Left lung (tissue), 10 donors: ENCODE data around the gene CCDC182. TPM values are rescaled to one million over a fixed set of nuclear protein-coding genes. Genes with fewer than 3 reads are reported as not detected.

Experiments
- ATAC-seq: fragments of 200-7000 bp; cut with Tn5 transposase; one replicate; pipeline ENCODE4 v1.9.1; 2020; ENCODE audit warnings: moderate library complexity
- DNase-seq, 4 donors: peaks; one replicate each; pipeline ENCODE4 v3.0.0-alpha.2; 2013 to 2020
- H3K27ac ChIP-seq, 2 donors: fragments of 200-600 bp; sonication (generic) in 1 of 2; one replicate each; pipeline versions ENCODE4 v1.5.0 to v1.8.0; 2020 to 2021
- H3K27me3 ChIP-seq, 2 donors: fragments of 200-600 bp; sonication (generic) in 1 of 2; one replicate each; pipeline versions ENCODE4 v1.5.0 to v1.8.0; 2020 to 2021
- H3K36me3 ChIP-seq, 2 donors: fragments of 200-600 bp; sonication (generic) in 1 of 2; one replicate each; pipeline versions ENCODE4 v1.5.0 to v1.8.0; 2020 to 2021
- H3K4me1 ChIP-seq, 2 donors: fragments of 200-600 bp; one replicate each; pipeline ENCODE4 v1.8.0; 2021
- H3K4me3 ChIP-seq, 2 donors: fragments of 200-600 bp; sonication (generic) in 1 of 2; one replicate each; pipeline versions ENCODE4 v1.5.0 to v1.8.0; 2020 to 2021; ENCODE audit warnings: mild to moderate bottlenecking in 1 of 2
- H3K9me3 ChIP-seq, 2 donors: fragments of 200-600 bp; sonication (generic) in 1 of 2; one replicate each; pipeline versions ENCODE4 v1.5.0 to v1.8.0; 2020 to 2021
- CTCF ChIP-seq, 2 donors: fragments of 200-600 bp; sonication (generic) in 1 of 2; IDR thresholded peaks; one replicate each; pipeline versions ENCODE4 v1.5.0 to v1.8.0; 2021; ENCODE audit warnings: antibody characterized with exemption in 2 of 2
- intact Hi-C, 2 donors: fragments of 100-400 bp; cut with DNase I; formaldehyde crosslinking; loops; one replicate each; pipeline versions ENCODE4 v1.11.2 to v1.14.2; 2022
- polyA plus RNA-seq, 6 donors: library from polyadenylated mRNA; unstranded; fragments of 120-200 nt; gene quantifications; one replicate each; pipeline ENCODE4 v1.2.1, GENCODE V29; 2013; ENCODE audit not compliant: insufficient read length in 6 of 6
- total RNA-seq, 2 donors: library from RNA; stranded (reverse); fragmentation: NEBNext Ultra II Directional; extraction: Animal tissue kit (Norgen Biotek cat#: 25700); gene quantifications; one replicate each; pipeline ENCODE4 v1.2.1, GENCODE V29; 2021
- donor health status: DM: no; HTN: yes; CAD: no.
- donor health status: DM: no; HTN: no; CAD: no.

CCDC182 gene
- total and polyA plus RNA-seq, 8 donors = 0.15 TPM; not detected in 7

GRCh38 chr17:57767561-57767960, 22.5 kb upstream of the CCDC182 start:
- H3K9me3 ChIP-seq = no peaks in the 10 kb centered on the region
- ATAC-seq (no peak), DNase-seq (no peak)
- H3K4me1 ChIP-seq = no peaks in the 10 kb centered on the region
- H3K27me3 ChIP-seq = no peaks in the 10 kb centered on the region
- intact Hi-C loops = no loop called here
- H3K4me3 ChIP-seq = no peak overlapping the region
- no peak for TF ChIP-seq CTCF (IDR thresholded peaks at IDR 0.05)
- H3K36me3 ChIP-seq = no peaks in the 10 kb centered on the region
- no peak overlapping the region for H3K27ac ChIP-seq

DNA sequence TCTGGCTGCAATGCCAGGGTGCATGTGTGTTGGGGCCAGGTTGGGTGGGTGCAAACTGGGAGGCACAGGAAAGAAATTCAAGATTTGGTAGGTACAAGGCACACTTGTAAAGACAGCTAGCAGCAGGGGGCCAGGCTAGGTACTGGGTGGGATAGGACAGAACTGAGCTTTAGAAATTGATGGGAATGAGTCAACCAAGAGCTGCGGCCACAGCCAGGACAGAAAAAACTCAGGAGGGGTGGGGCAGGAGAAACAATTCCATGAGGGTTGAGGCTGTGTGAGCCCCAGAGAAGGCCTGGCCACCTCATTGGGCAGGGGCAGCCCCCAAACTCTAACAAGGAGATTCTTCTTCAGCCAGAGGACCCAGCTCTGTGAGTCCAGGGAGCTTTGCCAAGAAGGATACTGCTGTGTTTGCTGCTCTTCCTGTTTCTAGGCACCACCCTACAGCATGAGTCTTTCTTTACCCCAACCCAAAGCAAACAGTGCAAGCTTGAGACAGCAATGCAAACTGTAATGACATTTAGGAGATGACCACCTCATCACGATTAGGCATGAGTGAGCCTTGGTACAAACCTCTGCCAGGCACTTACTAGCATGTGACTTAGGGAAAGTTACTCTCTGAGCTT, 21.3 kb upstream of the CCDC182 start:
- ATAC-seq = no peak
- H3K36me3 ChIP-seq = no peaks in the 10 kb centered on the region
- no peak for DNase-seq
- no peaks in the 10 kb centered on the region for H3K27me3 ChIP-seq
- intact Hi-C loops = no loop called here
- H3K9me3 ChIP-seq = no peaks in the 10 kb centered on the region
- no peak overlapping the region for H3K27ac ChIP-seq
- no peak for TF ChIP-seq CTCF (IDR thresholded peaks at IDR 0.05)
- no peak overlapping the region for H3K4me3 ChIP-seq
- no peaks in the 10 kb centered on the region for H3K4me1 ChIP-seq

DNA sequence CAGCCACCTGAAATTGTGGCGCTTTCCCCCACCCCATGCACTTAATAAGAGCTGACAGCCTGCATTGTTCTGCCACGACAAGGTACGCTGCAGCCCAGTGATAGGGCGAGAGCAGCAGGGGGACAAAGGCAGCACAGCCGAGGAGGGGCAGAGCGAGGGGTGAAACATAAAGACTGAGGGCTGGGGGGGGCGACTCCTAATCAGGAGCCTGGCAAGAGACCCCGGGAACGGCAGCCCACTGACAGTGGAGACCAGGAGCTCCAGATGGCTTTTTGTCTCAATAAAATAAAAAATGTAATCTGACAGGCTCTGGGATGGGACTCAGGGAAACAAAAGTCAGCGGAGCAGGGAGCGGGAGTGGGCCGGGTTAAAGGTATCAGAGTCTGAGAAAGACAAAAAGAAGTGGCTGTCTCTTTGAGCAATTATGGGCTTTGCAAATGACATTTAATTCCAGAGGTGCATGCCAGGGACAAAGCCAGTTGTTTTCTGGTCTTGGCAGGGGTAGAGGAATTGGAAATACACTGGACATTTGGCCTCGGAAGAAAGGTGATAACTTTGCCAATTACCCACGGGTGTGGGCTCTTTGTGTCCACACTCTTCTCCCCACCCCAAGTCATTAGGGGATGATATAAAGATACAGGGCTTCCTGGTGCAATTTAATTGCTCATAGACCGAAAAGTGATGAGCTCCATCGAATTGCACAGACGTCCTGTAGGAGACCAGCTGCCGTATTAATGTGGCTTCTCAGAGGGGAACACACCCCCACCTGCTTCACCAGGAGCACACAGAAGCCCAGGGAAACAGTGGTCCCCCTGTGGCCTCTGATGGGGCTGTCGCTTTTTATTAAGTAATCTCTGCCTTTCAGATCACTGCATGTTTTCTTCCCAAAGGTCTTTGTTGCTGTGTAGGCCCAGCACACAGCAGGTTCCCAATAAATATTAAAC, 17.6 kb upstream of the CCDC182 start:
- intact Hi-C loops = no loop called here
- Histone ChIP-seq H3K27ac (no peak overlapping the region), H3K27me3 (no peaks in the 10 kb centered on the region), H3K4me3 (no peak overlapping the region), H3K4me1 (no peaks in the 10 kb centered on the region), H3K9me3 (no peaks in the 10 kb centered on the region), H3K36me3 (no peaks in the 10 kb centered on the region)
- ATAC-seq (no peak), DNase-seq (no peak)
- no peak for TF ChIP-seq CTCF (IDR thresholded peaks at IDR 0.05)

- no peak overlapping the region for H3K27ac ChIP-seq
- H3K4me1 ChIP-seq = no peaks in the 10 kb centered on the region
- H3K4me3 ChIP-seq = no peak overlapping the region
- no peaks in the 10 kb centered on the region for H3K27me3 ChIP-seq
- intact Hi-C loops = no loop called here
- DNase-seq (no peak), ATAC-seq (no peak)
- H3K9me3 ChIP-seq = no peaks in the 10 kb centered on the region
- no peak for TF ChIP-seq CTCF (IDR thresholded peaks at IDR 0.05)
- no peaks in the 10 kb centered on the region for H3K36me3 ChIP-seq
Observed at GRCh38 chr17:57761887-57762286, 16.8 kb upstream of the CCDC182 start.

DNA sequence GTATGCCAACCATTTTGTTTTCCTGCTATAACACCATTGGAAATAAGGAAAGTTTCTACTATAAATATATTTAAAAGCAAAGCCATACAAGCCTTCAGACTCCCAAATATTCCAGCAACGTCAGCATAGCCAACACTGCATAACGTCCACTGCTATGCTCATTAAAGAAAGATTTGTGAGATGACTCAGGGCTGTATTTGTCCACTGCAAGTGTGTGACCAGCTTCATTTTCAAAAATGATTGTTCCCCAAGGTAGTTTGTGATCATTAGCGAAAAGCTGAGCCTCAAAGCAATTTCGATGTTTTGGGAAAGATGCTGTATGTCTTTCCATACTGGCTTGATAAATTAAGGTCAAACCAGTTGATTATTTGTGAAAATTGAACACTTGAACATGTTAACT, 14.9 kb upstream of the CCDC182 start:
- Histone ChIP-seq H3K36me3 (no peaks in the 10 kb centered on the region), H3K27ac (no peak overlapping the region), H3K4me1 (no peaks in the 10 kb centered on the region), H3K9me3 (no peaks in the 10 kb centered on the region), H3K27me3 (no peaks in the 10 kb centered on the region), H3K4me3 (no peak overlapping the region)
- TF ChIP-seq CTCF (IDR thresholded peaks at IDR 0.05) = no peak
- intact Hi-C loops = no loop called here
- DNase-seq = no peak
- no peak for ATAC-seq
